ENCODE data around the gene SHKBP1. TPM values are rescaled to one million over a fixed set of nuclear protein-coding genes. Genes with fewer than 3 reads are reported as not detected.

Gene SHKBP1
- total RNA-seq, 1 experiment from 2014 or later = 92.9 TPM

GRCh38 chr19:40613690-40614621, 37.3 kb downstream of the SHKBP1 start:
- H3K18ac ChIP-seq (ENCODE audit: insufficient read length, low read depth, low read length) = peak overlapping the region; percentile 23
- no peaks in the 10 kb centered on the region for H3K79me1 ChIP-seq (ENCODE audit: insufficient read depth, low read depth, low read length, poor library complexity, severe bottlenecking)
- H4K5ac ChIP-seq (ENCODE audit: insufficient read length, low read depth, low read length) = no peak overlapping the region
- no peak overlapping the region for H4K8ac ChIP-seq (replicated peaks; ENCODE audit: insufficient read length, low read depth, low read length)
- H3K4me2 ChIP-seq (ENCODE audit: insufficient read depth, insufficient read length, low read length) = peak overlapping the region; percentile 79
- no peak overlapping the region for H2BK20ac ChIP-seq (ENCODE audit: low read depth, low read length, poor library complexity, severe bottlenecking)
- Mint-ChIP-seq H3K9me3 (no peaks in the 10 kb centered on the region; a peak in 1 of 5 replicates), H3K36me3 (ENCODE audit: insufficient read depth in 1 of 3, low read depth in 3 of 3) (peaks cover 9 to 42% (median 27%) of the 10 kb centered on the region in 3 experiments; a peak in 6 of 7 replicates), H3K4me3 (peak overlapping the region; percentile 89 to 96), H3K27ac (peak overlapping the region; percentile 96 to 98 (median 97); a peak in 6 of 7 replicates), H3K27me3 (ENCODE audit: low read depth) (peaks cover 35% of the 10 kb centered on the region), H3K4me1 (peaks cover 15 to 28% of the 10 kb centered on the region in 2 experiments)
- no peaks in the 10 kb centered on the region for H3K79me2 ChIP-seq (ENCODE audit: insufficient read depth, low read length)
- no peak overlapping the region for H4K91ac ChIP-seq (ENCODE audit: insufficient read length, low read depth, low read length)
- peak overlapping the region; percentile 50 for H3K9ac ChIP-seq (ENCODE audit: extremely low read depth, insufficient read length, low read length)
- no peak overlapping the region for H3K14ac ChIP-seq (ENCODE audit: insufficient read depth, low read length)
- H3K56ac ChIP-seq (ENCODE audit: insufficient read length, low read depth, low read length) = no peak overlapping the region
- no peak overlapping the region for H3K27ac ChIP-seq (ENCODE audit: insufficient read length, low read depth, low read length)
- H3K4ac ChIP-seq (ENCODE audit: low read depth, low read length) = no peak overlapping the region
- no peak overlapping the region for H2AK5ac ChIP-seq (ENCODE audit: insufficient read length, low read length)
- H2BK5ac ChIP-seq (ENCODE audit: insufficient read length, low read length) = no peak overlapping the region
- no CpG with 5 or more reads among the region's 67 CpGs for WGBS (ENCODE audit: extremely low coverage, insufficient read length, low lambda C conversion rate)
- H2BK15ac ChIP-seq (ENCODE audit: low read depth, low read length) = no peak overlapping the region
- no peak overlapping the region for H2AFZ ChIP-seq (ENCODE audit: low read length)
- no peak for TF ChIP-seq CTCF (conservative IDR thresholded peaks at IDR 0.05)
- peak; percentile 92 for DNase-seq
- H3T11ph ChIP-seq (ENCODE audit: low read length) = no peak overlapping the region
- H3K23ac ChIP-seq (ENCODE audit: insufficient read length, low read depth, low read length) = no peak overlapping the region
- no peaks in the 10 kb centered on the region for H3K9me3 ChIP-seq (ENCODE audit: control insufficient read depth, low read depth, low read length)
- H3K23me2 ChIP-seq (ENCODE audit: insufficient read length, low read depth, low read length, poor library complexity, severe bottlenecking) = peaks cover 19% of the 10 kb centered on the region
- H2BK12ac ChIP-seq (ENCODE audit: insufficient read length, low read depth, low read length) = no peak overlapping the region
- H3K4me1 ChIP-seq (ENCODE audit: insufficient read depth, low read length) = no peaks in the 10 kb centered on the region
- no peak overlapping the region for H2BK120ac ChIP-seq (ENCODE audit: low read depth, low read length, poor library complexity, severe bottlenecking)
- H4K20me1 ChIP-seq (ENCODE audit: control insufficient read depth, insufficient read depth, insufficient read length) = peaks cover 4% of the 10 kb centered on the region
- H3K27me3 ChIP-seq (ENCODE audit: insufficient read depth, low read length) = peaks cover 8% of the 10 kb centered on the region; the same call in 1 of the 2 replicates
